Measurements from ENCODE around the gene PRR20A. TPM values are rescaled to one million over a fixed set of nuclear protein-coding genes. Genes with fewer than 3 reads are reported as not detected.

Gene PRR20A
- not detected in 2 replicates for total RNA-seq

DNA sequence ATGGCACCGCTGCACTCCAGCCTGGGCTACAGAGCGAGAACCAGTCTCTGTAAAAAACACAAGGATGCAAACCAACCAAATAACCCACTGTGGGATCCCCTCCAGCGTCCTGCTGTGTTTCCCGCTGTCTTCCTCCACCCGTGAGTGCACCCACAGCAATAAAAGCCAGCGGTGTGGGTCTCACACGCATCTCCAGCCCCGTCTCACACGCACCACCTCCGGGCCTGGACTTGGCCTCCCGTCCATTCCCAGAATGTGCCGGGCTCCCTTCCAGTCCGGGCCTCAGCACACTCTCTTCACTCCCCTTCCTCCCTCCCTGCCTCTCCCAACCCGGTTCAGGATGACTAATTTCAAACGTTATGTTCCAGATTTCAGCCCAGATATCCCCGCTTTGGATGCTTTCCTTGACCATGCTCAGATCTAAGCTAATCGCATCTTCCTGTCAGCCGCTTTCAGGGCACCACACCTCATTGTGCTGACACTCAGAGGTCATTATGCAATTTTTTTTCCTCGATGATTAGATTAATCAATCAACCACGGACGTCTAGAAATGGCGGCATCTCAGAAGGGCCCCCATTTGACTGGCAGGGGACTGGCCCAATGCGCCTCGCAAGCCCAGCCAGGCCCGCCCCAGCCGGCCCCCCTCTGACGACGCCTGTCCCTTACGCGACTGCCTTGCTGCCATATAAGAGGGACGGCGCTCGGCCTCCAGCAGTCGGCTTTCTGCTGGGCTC is at the start of gene PRR20A:
TSS of gene PRR20A (plus strand) at position 684 of the 734 bp plus-strand sequence. CDS start 387 bp downstream, outside the sequence.

GRCh38 chr13:57147188-57147587 is 6.5 kb downstream of the PRR20A start, which contains the start of gene PRR20B:
PRR20B (plus strand) TSS chr13:57147488; CDS start chr13:57147875, 387 bp downstream.

DNA sequence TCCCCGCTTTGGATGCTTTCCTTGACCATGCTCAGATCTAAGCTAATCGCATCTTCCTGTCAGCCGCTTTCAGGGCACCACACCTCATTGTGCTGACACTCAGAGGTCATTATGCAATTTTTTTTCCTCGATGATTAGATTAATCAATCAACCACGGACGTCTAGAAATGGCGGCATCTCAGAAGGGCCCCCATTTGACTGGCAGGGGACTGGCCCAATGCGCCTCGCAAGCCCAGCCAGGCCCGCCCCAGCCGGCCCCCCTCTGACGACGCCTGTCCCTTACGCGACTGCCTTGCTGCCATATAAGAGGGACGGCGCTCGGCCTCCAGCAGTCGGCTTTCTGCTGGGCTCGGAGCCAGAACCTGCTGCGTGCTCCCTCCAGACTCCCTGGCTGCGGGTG is 13.0 kb downstream of the PRR20A start, which contains the start of gene PRR20C:
TSS of gene PRR20C (plus strand) at position 301 of the 400 bp plus-strand sequence. CDS start 387 bp downstream, outside the sequence.

GRCh38 chr13:57160332-57160731 is 19.6 kb downstream of the PRR20A start, which contains the start of gene PRR20D:
PRR20D (plus strand) TSS chr13:57160632; CDS start chr13:57161019, 387 bp downstream.

DNA sequence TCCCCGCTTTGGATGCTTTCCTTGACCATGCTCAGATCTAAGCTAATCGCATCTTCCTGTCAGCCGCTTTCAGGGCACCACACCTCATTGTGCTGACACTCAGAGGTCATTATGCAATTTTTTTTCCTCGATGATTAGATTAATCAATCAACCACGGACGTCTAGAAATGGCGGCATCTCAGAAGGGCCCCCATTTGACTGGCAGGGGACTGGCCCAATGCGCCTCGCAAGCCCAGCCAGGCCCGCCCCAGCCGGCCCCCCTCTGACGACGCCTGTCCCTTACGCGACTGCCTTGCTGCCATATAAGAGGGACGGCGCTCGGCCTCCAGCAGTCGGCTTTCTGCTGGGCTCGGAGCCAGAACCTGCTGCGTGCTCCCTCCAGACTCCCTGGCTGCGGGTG is 26.2 kb downstream of the PRR20A start, which contains the start of gene PRR20E:
TSS of gene PRR20E (plus strand) at position 301 of the 400 bp plus-strand sequence. CDS start 387 bp downstream, outside the sequence.

Other genes with a start within 250 kb of the PRR20A start
- not detected in 2 replicates for gene PRR20B, start 6.6 kb downstream of the PRR20A start, total RNA-seq
- gene PRR20C, start 13.1 kb downstream of the PRR20A start, total RNA-seq = not detected in 2 replicates
- gene PRR20D, start 19.7 kb downstream of the PRR20A start, total RNA-seq = not detected in 2 replicates
- gene PRR20E, start 26.3 kb downstream of the PRR20A start, total RNA-seq = not detected in 2 replicates